ENCODE measurements around the gene SMAP1.

DNA sequence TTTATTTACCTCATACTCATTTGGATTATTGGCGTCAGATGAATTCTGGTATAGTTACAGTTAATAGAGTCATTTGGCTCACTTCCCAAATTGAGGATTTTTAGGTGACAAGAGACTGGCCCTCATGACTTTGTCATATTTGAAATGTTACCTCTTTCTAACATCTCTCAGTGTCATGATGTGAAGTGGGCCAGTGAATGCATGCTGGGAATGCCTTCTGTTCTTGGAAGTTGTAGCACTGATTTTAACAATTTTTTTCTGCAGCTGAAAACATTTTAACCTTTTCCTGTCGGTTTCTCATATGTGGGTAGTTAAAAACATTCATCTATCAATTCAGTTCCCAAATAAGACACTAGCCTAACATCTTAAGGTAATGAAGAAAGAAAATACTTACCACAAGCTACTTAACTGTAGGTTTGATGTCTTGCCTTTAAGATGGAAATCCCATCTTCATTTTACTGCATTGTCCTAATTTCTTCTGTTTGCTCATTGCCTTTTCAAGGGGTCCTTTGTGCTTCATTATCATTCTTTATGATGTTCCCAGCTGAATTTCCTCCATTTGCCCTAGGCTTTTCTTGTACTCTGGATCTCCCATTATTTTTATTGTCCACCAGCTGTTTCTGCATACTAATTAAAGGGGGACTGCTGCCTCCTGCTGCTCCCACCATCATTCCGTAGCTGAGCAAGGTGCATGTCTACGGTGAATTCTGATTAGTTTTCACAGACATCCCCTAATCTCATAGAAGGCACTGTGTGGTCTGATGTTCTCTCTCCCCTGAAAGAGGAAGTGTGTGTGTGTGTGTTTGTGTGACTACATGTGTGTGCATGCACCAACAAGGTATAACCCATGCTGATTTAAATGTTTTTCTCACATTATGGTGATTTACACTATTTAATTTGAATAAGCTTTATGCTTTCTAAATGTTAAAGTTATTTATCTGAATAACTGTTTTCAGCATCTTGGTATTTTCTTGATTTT is 179.7 kb downstream of the SMAP1 start:
- TF ChIP-seq POLR2A (IDR thresholded peaks at IDR 0.05; ENCODE audit: extremely low read depth, insufficient read length) = no peak
- TF ChIP-seq, protein P1, sequence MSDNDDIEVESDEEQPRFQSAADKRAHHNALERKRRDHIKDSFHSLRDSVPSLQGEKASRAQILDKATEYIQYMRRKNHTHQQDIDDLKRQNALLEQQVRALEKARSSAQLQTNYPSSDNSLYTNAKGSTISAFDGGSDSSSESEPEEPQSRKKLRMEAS (IDR thresholded peaks at IDR 0.05; ENCODE audit: low read depth, low read length) = no peak

Measured in NB4 (cell line).